Stomach (tissue), 9 donors: ENCODE results near the gene MYRIP. TPM values are rescaled to one million over a fixed set of nuclear protein-coding genes. Genes with fewer than 3 reads are reported as not detected.
A peak's percentile ranks its signal among the peaks of the same experiment; 100 is the strongest.
"Not testable (repeated sequence)": the region's sequence is repeated elsewhere in the genome, so short reads cannot be mapped to it uniquely, and the experiment has no call there.

ENCODE experiments used
- DNase-seq, 2 donors: peaks; one replicate each; pipeline versions ENCODE4 v3.0.0 to v3.0.0-alpha.2; 2013 to 2019
- H3K27ac ChIP-seq, 5 donors: fragments of 200-600 bp in 4 of 5; sonication (generic) in 4 of 5; one replicate each; pipeline ENCODE4 v1.5.1; 2013 to 2019; ENCODE audit warnings: mild to moderate bottlenecking in 1 of 5, moderate library complexity in 1 of 5
- H3K27me3 ChIP-seq, 3 donors: fragments of 200-600 bp; sonication (generic); one replicate each; pipeline ENCODE4 v1.5.1; 2017 to 2019; ENCODE audit warnings: mixed run types in 1 of 3
- H3K36me3 ChIP-seq, 4 donors: fragments of 200-600 bp; sonication (generic); 1 replicate in 3 of 4; 2 replicates in 1 of 4; pipeline ENCODE4 v1.5.1; 2016 to 2019
- H3K4me1 ChIP-seq, 4 donors: fragments of 200-600 bp; sonication (generic); one replicate each; pipeline ENCODE4 v1.5.1; 2016 to 2019
- H3K4me3 ChIP-seq, 4 donors: fragments of 200-600 bp; sonication (generic) in 3 of 4; one replicate each; pipeline ENCODE4 v1.5.1; 2016 to 2019; ENCODE audit warnings: mild to moderate bottlenecking in 1 of 4
- H3K9me3 ChIP-seq, 4 donors: fragments of 200-600 bp; sonication (generic); one replicate each; pipeline ENCODE4 v1.5.1; 2016 to 2019
- CTCF ChIP-seq, 7 experiments: fragments of 450-650 bp in 4 of 7; fragments of 200-600 bp in 3 of 7; sonication (generic) in 3 of 7; IDR thresholded peaks; one replicate each; pipeline ENCODE4 v1.5.1; 2016 to 2019; ENCODE audit warnings: antibody characterized with exemption in 7 of 7, control low read depth in 2 of 7, mild to moderate bottlenecking in 1 of 7
- EP300 ChIP-seq: sonication (generic); formaldehyde crosslinking; IDR thresholded peaks from one replicate; pipeline ENCODE4 v1.6.1; 2017; ENCODE audit warnings: antibody characterized with exemption
- POLR2A ChIP-seq, 4 donors: fragments of 450-650 bp; IDR thresholded peaks; one replicate each; pipeline ENCODE4 v1.6.1; 2016; ENCODE audit warnings: antibody characterized with exemption in 4 of 4, control low read depth in 2 of 4, mild to moderate bottlenecking in 1 of 4, moderate library complexity in 1 of 4
- POLR2AphosphoS5 ChIP-seq, 3 donors: sonication (generic); formaldehyde crosslinking; IDR thresholded peaks; one replicate each; pipeline ENCODE4 v1.6.1; 2016; ENCODE audit warnings: antibody characterized with exemption in 3 of 3
- WGBS, 5 donors: extraction: QIAGEN DNeasy Blood & Tissue Kit in 3 of 5; methylation state at CpG; one replicate each; pipeline versions ENCODE4 v1.1.5 to v1.1.7; 2013 to 2018; 5-methylcytosine and 5-hydroxymethylcytosine counted together
- intact Hi-C: fragments of 100-400 bp; cut with DNase I; formaldehyde crosslinking; loops from one replicate; pipeline ENCODE4 v1.15.1; 2023; ENCODE audit warnings: low total_unique reads
- polyA plus RNA-seq, 3 donors: library from polyadenylated mRNA; stranded (reverse); fragments of 200-250 nt; gene quantifications; one replicate each; pipeline ENCODE4 v1.2.3, GENCODE V29; 2013
- total RNA-seq, 5 donors: library from RNA; depleted of rRNA; stranded (reverse); fragments of >200 nt; gene quantifications; one replicate each; pipeline versions ENCODE4 v1.1.0 to v1.2.3, GENCODE V29; 2014 to 2016
- donor health status: healthy with polysubstance abuse.
- donor health status: Bipolar disorder and iron deficiency.
- donor health status: healthy.

The MYRIP gene
- total and polyA plus RNA-seq, 8 donors, result 1.8 to 20.6 (median 6.8) TPM

GRCh38 chr3:39811561-39811960, 2.2 kb downstream of the MYRIP start:
- intact Hi-C loops, result no loop called here
- peak overlapping the region in 2 of 4 donors; percentile 75 to 83 for H3K4me3 ChIP-seq
- peaks cover 0 to 49% (median 27%) of the 10 kb centered on the region in 3 donors for H3K27me3 ChIP-seq

GRCh38 chr3:39812537-39812936, 3.1 kb downstream of the MYRIP start:
- WGBS, 5 donors, result 51 to 69% (median 63%) methylated on average over 2 of the region's 2 CpGs
- no peaks in the 10 kb centered on the region for H3K36me3 ChIP-seq
- peaks cover 0 to 43% (median 27%) of the 10 kb centered on the region in 3 donors for H3K27me3 ChIP-seq
- peak overlapping the region in 1 of 5 donors; percentile 10 for H3K27ac ChIP-seq
- TF ChIP-seq EP300 (no peak), POLR2AphosphoS5 (IDR thresholded peaks at IDR 0.05) (no peak), POLR2A (IDR thresholded peaks at IDR 0.05) (no peak), CTCF (IDR thresholded peaks at IDR 0.05) (peak in 4 of 7 experiments; percentile 27 to 38 (median 28))
- intact Hi-C loops, result no loop called here
- DNase-seq, result peak; percentile 31 to 47
- no peak overlapping the region for H3K4me3 ChIP-seq
- H3K4me1 ChIP-seq, result peaks cover 12 to 41% (median 28%) of the 10 kb centered on the region in 4 donors
- no peaks in the 10 kb centered on the region for H3K9me3 ChIP-seq

More at GRCh38 chr3:39811561-39811960, 2.2 kb downstream of the MYRIP start:
- Histone ChIP-seq H3K27ac (no peak overlapping the region), H3K36me3 (no peaks in the 10 kb centered on the region), H3K9me3 (no peaks in the 10 kb centered on the region), H3K4me1 (peaks cover 12 to 41% (median 28%) of the 10 kb centered on the region in 4 donors)
- DNase-seq, result no peak
- 67 to 86% (median 84%) methylated on average over 9 of the region's 9 CpGs for WGBS, 5 donors
- no peak for TF ChIP-seq CTCF (IDR thresholded peaks at IDR 0.05)

- Histone ChIP-seq H3K4me1 (peaks cover 12 to 33% (median 20%) of the 10 kb centered on the region in 4 donors), H3K4me3 (no peak overlapping the region), H3K27me3 (peaks cover 0 to 30% (median 23%) of the 10 kb centered on the region in 3 donors), H3K36me3 (no peaks in the 10 kb centered on the region), H3K27ac (no peak overlapping the region), H3K9me3 (no peaks in the 10 kb centered on the region)
- DNase-seq, result peak; percentile 12 to 68
- intact Hi-C loops, result no loop called here
- TF ChIP-seq CTCF (IDR thresholded peaks at IDR 0.05) (no peak), POLR2AphosphoS5 (IDR thresholded peaks at IDR 0.05) (peak in 1 of 3 donors; percentile 15)
These were observed 4.6 kb downstream of the MYRIP start for GRCh38 chr3:39814007-39814406.

- Histone ChIP-seq H3K4me1 (no peaks in the 10 kb centered on the region), H3K9me3 (no peaks in the 10 kb centered on the region), H3K27me3 (no peaks in the 10 kb centered on the region), H3K36me3 (no peaks in the 10 kb centered on the region), H3K27ac (no peak overlapping the region), H3K4me3 (no peak overlapping the region)
- DNase-seq, result no peak
- intact Hi-C loops, result no loop called here
- TF ChIP-seq POLR2A (IDR thresholded peaks at IDR 0.05) (no peak), POLR2AphosphoS5 (IDR thresholded peaks at IDR 0.05) (no peak), EP300 (no peak), CTCF (IDR thresholded peaks at IDR 0.05) (no peak)
- WGBS, 5 donors, result 21 to 36% (median 31%) methylated on average over 3 of the region's 3 CpGs
These were observed 10.5 kb downstream of the MYRIP start for GRCh38 chr3:39819899-39820298.

GRCh38 chr3:39833764-39834163, 24.4 kb downstream of the MYRIP start:
- WGBS, 5 donors, result 84 to 95% (median 89%) methylated on average over 4 of the region's 4 CpGs
- H3K36me3 ChIP-seq, H3K4me1 ChIP-seq, H3K27ac ChIP-seq, intact Hi-C loops, H3K27me3 ChIP-seq, H3K9me3 ChIP-seq, H3K4me3 ChIP-seq, DNase-seq: not testable (repeated sequence)
